AG04450 (cell line): ENCODE results near the gene ZBTB40. TPM values are rescaled to one million over a fixed set of nuclear protein-coding genes. Genes with fewer than 3 reads are reported as not detected.

ENCODE experiments used
- CTCF ChIA-PET: fragments of 300-600, 350-600 bp; formaldehyde crosslinking; extraction: SDS; loops from one replicate; lab custom pipeline; 2022; ENCODE audit warnings: antibody characterized with exemption, inconsistent platforms; lab: Charles Lee
- POLR2A ChIA-PET: fragments of 350-600 bp; formaldehyde crosslinking; extraction: SDS; loops from one replicate; lab custom pipeline; 2021; ENCODE audit warnings: antibody characterized with exemption, inconsistent platforms; lab: Yijun Ruan, JAX
- DNase-seq: peaks from one replicate; pipeline ENCODE4 v3.0.0-alpha.2; 2011; ENCODE audit warnings: low read depth, low spot score
- H3K27ac ChIP-seq: one replicate; pipeline ENCODE4 v1.5.1; 2012; ENCODE audit warnings: low read depth, low read length, control low read depth
- H3K27me3 ChIP-seq: one replicate; pipeline ENCODE4 v1.6.0; 2012; ENCODE audit warnings: low read length; ENCODE audit not compliant: control insufficient read depth, insufficient read depth
- H3K4me3 ChIP-seq: 2 replicates; pipeline ENCODE4 v1.5.1; 2011; ENCODE audit warnings: mild to moderate bottlenecking, low read depth, low read length, control low read depth
- H3K9me3 ChIP-seq: 2 replicates; pipeline ENCODE4 v1.5.1; 2012; ENCODE audit warnings: low read length; ENCODE audit not compliant: control insufficient read depth, insufficient read depth
- CTCF ChIP-seq: IDR thresholded peaks from 2 replicates; pipeline ENCODE4 v1.5.1; 2011; ENCODE audit warnings: low read depth, low read length, control low read depth, inconsistent platforms
- polyA plus RNA-seq: library from polyadenylated mRNA; depleted of rRNA; stranded (reverse); fragments of >200 nt; gene quantifications from 2 replicates; pipeline ENCODE4 v1.2.3, GENCODE V29; 2011

The ZBTB40 gene
- polyA plus RNA-seq, 1 experiment = 5.9 TPM

- H3K27me3 ChIP-seq = peaks cover 77% of the 10 kb centered on the region
- no peak overlapping the region for H3K4me3 ChIP-seq
- TF ChIP-seq CTCF = no peak
- CTCF ChIA-PET = no interaction called here
- POLR2A ChIA-PET = no interaction called here
- H3K9me3 ChIP-seq = no peaks in the 10 kb centered on the region
- no peak for DNase-seq
- H3K27ac ChIP-seq = no peak overlapping the region
These were observed 102.4 kb downstream of the ZBTB40 start for GRCh38 chr1:22553991-22554522.

GRCh38 chr1:22555371-22555656 is 103.7 kb downstream of the ZBTB40 start:
- no peak for DNase-seq
- ChIA-PET CTCF (no interaction called here), POLR2A (no interaction called here)
- no peak overlapping the region for H3K4me3 ChIP-seq
- H3K27ac ChIP-seq = no peak overlapping the region
- H3K27me3 ChIP-seq = peaks cover 79% of the 10 kb centered on the region
- TF ChIP-seq CTCF = no peak
- H3K9me3 ChIP-seq = no peaks in the 10 kb centered on the region

GRCh38 chr1:22556391-22557104 is 104.9 kb downstream of the ZBTB40 start:
- ChIA-PET CTCF (no interaction called here), POLR2A (no interaction called here)
- TF ChIP-seq CTCF = no peak
- no peak overlapping the region for H3K4me3 ChIP-seq
- H3K27me3 ChIP-seq = peaks cover 81% of the 10 kb centered on the region
- no peaks in the 10 kb centered on the region for H3K9me3 ChIP-seq
- H3K27ac ChIP-seq = no peak overlapping the region
- no peak for DNase-seq

GRCh38 chr1:22557341-22557950 is 105.8 kb downstream of the ZBTB40 start:
- DNase-seq = no peak
- H3K4me3 ChIP-seq = no peak overlapping the region
- CTCF ChIA-PET = no interaction called here

More at GRCh38 chr1:22557341-22557950, 105.8 kb downstream of the ZBTB40 start:
- POLR2A ChIA-PET = no interaction called here
- Histone ChIP-seq H3K27me3 (peaks cover 83% of the 10 kb centered on the region), H3K9me3 (no peaks in the 10 kb centered on the region; the same call in 1 of the 2 replicates), H3K27ac (no peak overlapping the region)
- no peak for TF ChIP-seq CTCF
